GM12878 (cell line): Measurements from ENCODE around the gene TMEM176B. TPM values are rescaled to one million over a fixed set of nuclear protein-coding genes. Genes with fewer than 3 reads are reported as not detected.

Experiments used
- ATAC-seq: fragments of 200-7000 bp; cut with Tn5 transposase; 3 replicates; pipeline ENCODE4 v1.9.1; 2020; ENCODE audit warnings: mild to moderate bottlenecking, moderate library complexity
- BruUV-seq: library from RNA; stranded (reverse); fragments of 400-500 nt; replicated peaks from 2 replicates; lab custom pipeline; 2021; lab: Mats Ljungman, UMichigan
- CTCF ChIA-PET: fragments of 300-600 bp; sonication (Branson Sonifier 250); formaldehyde crosslinking; extraction: SDS; loops from one replicate; lab custom pipeline; 2021; ENCODE audit warnings: inconsistent platforms; lab: Yijun Ruan, JAX
- POLR2A ChIA-PET: fragments of 350-600 bp; formaldehyde crosslinking; extraction: SDS; loops from one replicate; lab custom pipeline; 2021; ENCODE audit warnings: inconsistent platforms; lab: Charles Lee
- RAD21 ChIA-PET: fragments of 300-600 bp; sonication (Branson Sonifier 250); formaldehyde crosslinking; loops from one replicate; lab custom pipeline; 2023; ENCODE audit warnings: antibody characterized with exemption; ENCODE audit not compliant: unreplicated experiment; lab: Charles Lee
- SMC1A ChIA-PET: fragments of 300-600 bp; sonication (Branson Sonifier 250); formaldehyde crosslinking; loops from one replicate; lab custom pipeline; 2023; ENCODE audit not compliant: unreplicated experiment, uncharacterized antibody; lab: Charles Lee
- DNase-seq: peaks from one replicate; pipeline ENCODE4 v3.0.0-alpha.2; 2011; ENCODE audit warnings: low read depth, low spot score
- FAIRE-seq: peaks from 3 replicates; lab custom pipeline; 2011; peaks lifted over from hg19 to GRCh38; lab: Jason Lieb, UNC
- H2AFZ ChIP-seq: 2 replicates; pipeline ENCODE4 v1.6.0; 2011; ENCODE audit warnings: low read depth, low read length, control low read depth; ENCODE audit not compliant: control insufficient read depth
- H3K27ac ChIP-seq: 2 replicates; pipeline ENCODE4 v1.5.1; 2011; ENCODE audit warnings: control low read depth; ENCODE audit not compliant: control insufficient read depth, insufficient read depth
- H3K27me3 ChIP-seq, 2 experiments: replicated peaks in 1 of 2; 2 replicates each; pipeline versions ENCODE4 v1.6.0 to v1.6.1; 2011; ENCODE audit warnings: low read length in 1 of 2; ENCODE audit not compliant: control insufficient read depth in 2 of 2, insufficient read depth in 2 of 2
- H3K36me3 ChIP-seq, 2 experiments: 2 replicates each; pipeline ENCODE4 v1.5.1; 2011; ENCODE audit warnings: low read length in 1 of 2; ENCODE audit not compliant: control insufficient read depth in 2 of 2, insufficient read depth in 2 of 2
- H3K4me1 ChIP-seq: 2 replicates; pipeline ENCODE4 v1.6.1; 2011; ENCODE audit warnings: mild to moderate bottlenecking, low read length, moderate library complexity, mixed read lengths; ENCODE audit not compliant: control insufficient read depth, insufficient read depth
- H3K4me2 ChIP-seq: 2 replicates; pipeline ENCODE4 v1.6.0; 2011; ENCODE audit warnings: control low read depth; ENCODE audit not compliant: control insufficient read depth, insufficient read depth
- H3K4me3 ChIP-seq: fragments of 200-600 bp; sonication (generic); 2 replicates; pipeline ENCODE4 v1.5.1; 2016
- H3K79me2 ChIP-seq: 2 replicates; pipeline ENCODE4 v1.6.0; 2011; ENCODE audit warnings: low read length; ENCODE audit not compliant: control insufficient read depth, insufficient read depth
- H3K9ac ChIP-seq: 2 replicates; pipeline ENCODE4 v1.8.0; 2011; ENCODE audit warnings: low read length, control low read depth, mixed read lengths; ENCODE audit not compliant: control insufficient read depth, insufficient read depth
- H3K9me3 ChIP-seq: replicated peaks from 3 replicates; pipeline ENCODE4 v1.5.1; 2011; ENCODE audit warnings: mild to moderate bottlenecking, low read length; ENCODE audit not compliant: control insufficient read depth, insufficient read depth
- H4K20me1 ChIP-seq: 2 replicates; pipeline ENCODE4 v1.6.0; 2011; ENCODE audit not compliant: control insufficient read depth, insufficient read depth
- FOS ChIP-seq: IDR thresholded peaks from 3 replicates; pipeline ENCODE4 v1.6.1; 2011; ENCODE audit warnings: borderline replicate concordance; ENCODE audit not compliant: insufficient read length; ENCODE audit errors: extremely low read depth
- KAT2A ChIP-seq: conservative IDR thresholded peaks from 2 replicates; pipeline ENCODE4 v1.6.1; 2011; ENCODE audit warnings: low read depth, low read length; ENCODE audit not compliant: control insufficient read depth
- MYB ChIP-seq: fragments of 150-350 bp; IDR thresholded peaks from 2 replicates; pipeline ENCODE4 v1.6.1; 2014; ENCODE audit warnings: mild to moderate bottlenecking, low read depth, low read length, borderline replicate concordance
- NFYA ChIP-seq: IDR thresholded peaks from 2 replicates; pipeline ENCODE4 v1.6.1; 2011; ENCODE audit warnings: low read depth, mild to moderate bottlenecking, low read length, improper control_type of control experiment, borderline replicate concordance
- NFYB ChIP-seq: IDR thresholded peaks from 2 replicates; pipeline ENCODE4 v1.6.1; 2011; ENCODE audit warnings: low read depth, mild to moderate bottlenecking, low read length, improper control_type of control experiment, moderate library complexity; ENCODE audit not compliant: insufficient read depth
- STAT3 ChIP-seq: IDR thresholded peaks from 2 replicates; pipeline ENCODE4 v1.6.1; 2011; ENCODE audit warnings: low read depth, low read length, improper control_type of control experiment
- SUPT20H ChIP-seq: IDR thresholded peaks from 2 replicates; pipeline ENCODE4 v1.6.1; 2011; ENCODE audit warnings: low read depth, mild to moderate bottlenecking, low read length, moderate library complexity, borderline replicate concordance; ENCODE audit not compliant: control insufficient read depth
- TCF3 ChIP-seq: IDR thresholded peaks from 2 replicates; pipeline ENCODE4 v1.6.1; 2012; ENCODE audit warnings: low read depth, mild to moderate bottlenecking, low read length, borderline replicate concordance; ENCODE audit not compliant: insufficient read depth
- YBX1 ChIP-seq: fragments of 450-650 bp; IDR thresholded peaks from 2 replicates; pipeline ENCODE4 v1.6.1; 2016; ENCODE audit warnings: antibody characterized with exemption
- ZNF217 ChIP-seq: fragments of 450-650 bp; IDR thresholded peaks from 2 replicates; pipeline ENCODE4 v1.6.1; 2017; ENCODE audit warnings: antibody characterized with exemption, mild to moderate bottlenecking
- WGBS: methylation state at CpG from one replicate; pipeline ENCODE4 v1.1.6; 2016; ENCODE audit warnings: low lambda C conversion rate; ENCODE audit not compliant: insufficient replicate concordance, insufficient coverage; ENCODE audit errors: missing lambda C conversion rate; 5-methylcytosine and 5-hydroxymethylcytosine counted together
- in situ Hi-C: fragments of 300-500 bp; cut with MboI; formaldehyde crosslinking; loops from 9 replicates; pipeline ENCODE4 v1.14.3; 2018; ENCODE audit warnings: mixed read lengths
- intact Hi-C: fragments of 100-400 bp; cut with micrococcal nuclease; formaldehyde crosslinking; loops from one replicate; pipeline ENCODE4 v1.14.2; 2022; ENCODE audit not compliant: unreplicated experiment
- polyA plus RNA-seq, 11 experiments: library from polyadenylated mRNA; depleted of rRNA in 4 of 11; unstranded in 6 of 11; stranded (reverse) in 5 of 11; fragments of >200 nt; fragmentation: Nextera tagmentation in 4 of 11; fragmentation: Illumina TruSeq in 1 of 11; extraction: Ambion mirVana in 4 of 11; extraction: Trizol in 1 of 11; gene quantifications; 1 replicate in 1 of 11; 2 replicates in 10 of 11; pipeline versions ENCODE4 v1.2.1 to v1.2.3, GENCODE V29; 2011 to 2016; ENCODE audit warnings: inconsistent platforms in 2 of 11, missing spikeins in 2 of 11, low read depth in 1 of 11
- total RNA-seq, 4 experiments: library from RNA; depleted of rRNA in 3 of 4; stranded (reverse); fragments of >200 nt in 3 of 4; fragmentation: Illumina TruSeq in 1 of 4; extraction: Trizol in 1 of 4; gene quantifications; 2 replicates each; pipeline versions ENCODE4 v1.2.1 to v1.2.3, GENCODE V29; 2013 to 2021
- TF ChIP-seq, protein P1 (sequence below): fragments of 450-650 bp; IDR thresholded peaks from 2 replicates; pipeline ENCODE4 v1.6.1; 2017; ENCODE audit warnings: mild to moderate bottlenecking, moderate library complexity
- TF ChIP-seq, protein P2 (sequence below): IDR thresholded peaks from 2 replicates; pipeline ENCODE4 v1.6.1; 2011; ENCODE audit warnings: mild to moderate bottlenecking, low read depth, low read length, moderate library complexity; ENCODE audit not compliant: insufficient replicate concordance
- TF ChIP-seq, protein P3 (sequence below): fragments of 450-650 bp; IDR thresholded peaks from 2 replicates; pipeline ENCODE4 v1.6.1; 2018; ENCODE audit warnings: mild to moderate bottlenecking, low read depth, moderate library complexity; ENCODE audit not compliant: partially characterized antibody
- TF ChIP-seq, protein P4 (sequence below): fragments of 450-650 bp; IDR thresholded peaks from 2 replicates; pipeline ENCODE4 v1.6.1; 2014; ENCODE audit warnings: mild to moderate bottlenecking

The TMEM176B gene
- total and polyA plus RNA-seq, 10 of the 15 experiments (the other 5 are each of a cell fraction or from before 2014, with no cell fraction given) = 0.05 to 0.40 (median 0.20) TPM; not detected in 4

DNA sequence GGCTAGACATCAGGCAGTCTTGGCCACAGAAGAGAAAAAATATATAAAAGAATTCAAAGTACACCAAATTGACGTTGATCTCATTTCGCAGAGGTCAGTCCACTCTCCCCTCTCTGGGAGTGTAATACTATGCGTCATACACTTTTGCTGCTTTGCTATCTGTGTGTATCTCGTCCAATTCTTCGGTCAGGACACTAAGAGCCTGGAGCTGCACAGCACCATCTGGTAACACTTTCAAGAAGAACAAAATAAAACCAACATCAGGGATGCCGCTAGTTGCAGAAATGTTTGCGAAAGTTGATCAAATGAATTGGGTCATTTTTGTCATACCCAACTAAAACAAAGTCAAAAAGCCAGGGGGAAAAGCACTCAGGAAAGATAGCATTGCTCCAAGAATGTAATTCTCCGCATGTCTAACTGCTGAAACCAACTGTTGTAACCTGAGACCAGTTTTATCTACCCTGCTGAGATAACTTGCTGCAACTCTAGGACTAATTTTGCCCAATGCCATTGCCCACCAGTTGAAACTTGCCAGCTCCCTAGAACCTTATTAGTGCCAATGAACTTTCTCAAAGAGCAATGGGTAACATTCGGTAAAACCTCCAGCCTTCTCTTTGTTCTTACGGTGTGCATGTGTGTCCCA lies 23.4 kb upstream of the TMEM176B start:
- H3K9ac ChIP-seq = no peak overlapping the region
- ChIA-PET SMC1A (interaction anchor here (0.7 to 1.1 kb wide), 2 partner anchors 8 to 10 kb away, joined by 3 read pairs; no protein-coding TSS in a partner anchor), POLR2A (no interaction called here), CTCF (interaction anchor here (0.7 to 1.1 kb wide), 2 partner anchors 19 to 75 kb away, joined by 3 read pairs; no protein-coding TSS in a partner anchor), RAD21 (no interaction called here)
- intact Hi-C loops (no loop called here), in situ Hi-C loops (no loop called here)
- BruUV-seq = no TSS peak
- H3K36me3 ChIP-seq = no peaks in the 10 kb centered on the region
- H3K4me2 ChIP-seq = no peak overlapping the region
- no peak overlapping the region for H3K4me3 ChIP-seq
- no peaks in the 10 kb centered on the region for H3K79me2 ChIP-seq
- no peaks in the 10 kb centered on the region for H4K20me1 ChIP-seq
- H3K27ac ChIP-seq = no peak overlapping the region
- peaks cover 0 to 2% of the 10 kb centered on the region in 2 experiments; a peak in 2 of 4 replicates for H3K27me3 ChIP-seq
- no peak for DNase-seq
- no peak for FAIRE-seq
- H3K4me1 ChIP-seq = no peaks in the 10 kb centered on the region
- 52% methylated on average over 10 of the region's 10 CpGs for WGBS
- ATAC-seq = no peak
- no peaks in the 10 kb centered on the region; the same call in 2 of the 3 replicates for H3K9me3 ChIP-seq
- H2AFZ ChIP-seq = no peak overlapping the region
- TF ChIP-seq MYB (no peak), SUPT20H (no peak), YBX1 (no peak), KAT2A (no peak), NFYB (no peak), ZNF217 (no peak), TCF3 (no peak), STAT3 (no peak), NFYA (no peak), FOS (no peak)
- TF ChIP-seq, protein P1, sequence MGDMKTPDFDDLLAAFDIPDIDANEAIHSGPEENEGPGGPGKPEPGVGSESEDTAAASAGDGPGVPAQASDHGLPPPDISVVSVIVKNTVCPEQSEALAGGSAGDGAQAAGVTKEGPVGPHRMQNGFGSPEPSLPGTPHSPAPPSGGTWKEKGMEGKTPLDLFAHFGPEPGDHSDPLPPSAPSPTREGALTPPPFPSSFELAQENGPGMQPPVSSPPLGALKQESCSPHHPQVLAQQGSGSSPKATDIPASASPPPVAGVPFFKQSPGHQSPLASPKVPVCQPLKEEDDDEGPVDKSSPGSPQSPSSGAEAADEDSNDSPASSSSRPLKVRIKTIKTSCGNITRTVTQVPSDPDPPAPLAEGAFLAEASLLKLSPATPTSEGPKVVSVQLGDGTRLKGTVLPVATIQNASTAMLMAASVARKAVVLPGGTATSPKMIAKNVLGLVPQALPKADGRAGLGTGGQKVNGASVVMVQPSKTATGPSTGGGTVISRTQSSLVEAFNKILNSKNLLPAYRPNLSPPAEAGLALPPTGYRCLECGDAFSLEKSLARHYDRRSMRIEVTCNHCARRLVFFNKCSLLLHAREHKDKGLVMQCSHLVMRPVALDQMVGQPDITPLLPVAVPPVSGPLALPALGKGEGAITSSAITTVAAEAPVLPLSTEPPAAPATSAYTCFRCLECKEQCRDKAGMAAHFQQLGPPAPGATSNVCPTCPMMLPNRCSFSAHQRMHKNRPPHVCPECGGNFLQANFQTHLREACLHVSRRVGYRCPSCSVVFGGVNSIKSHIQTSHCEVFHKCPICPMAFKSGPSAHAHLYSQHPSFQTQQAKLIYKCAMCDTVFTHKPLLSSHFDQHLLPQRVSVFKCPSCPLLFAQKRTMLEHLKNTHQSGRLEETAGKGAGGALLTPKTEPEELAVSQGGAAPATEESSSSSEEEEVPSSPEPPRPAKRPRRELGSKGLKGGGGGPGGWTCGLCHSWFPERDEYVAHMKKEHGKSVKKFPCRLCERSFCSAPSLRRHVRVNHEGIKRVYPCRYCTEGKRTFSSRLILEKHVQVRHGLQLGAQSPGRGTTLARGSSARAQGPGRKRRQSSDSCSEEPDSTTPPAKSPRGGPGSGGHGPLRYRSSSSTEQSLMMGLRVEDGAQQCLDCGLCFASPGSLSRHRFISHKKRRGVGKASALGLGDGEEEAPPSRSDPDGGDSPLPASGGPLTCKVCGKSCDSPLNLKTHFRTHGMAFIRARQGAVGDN = no peak
- TF ChIP-seq, protein P2, sequence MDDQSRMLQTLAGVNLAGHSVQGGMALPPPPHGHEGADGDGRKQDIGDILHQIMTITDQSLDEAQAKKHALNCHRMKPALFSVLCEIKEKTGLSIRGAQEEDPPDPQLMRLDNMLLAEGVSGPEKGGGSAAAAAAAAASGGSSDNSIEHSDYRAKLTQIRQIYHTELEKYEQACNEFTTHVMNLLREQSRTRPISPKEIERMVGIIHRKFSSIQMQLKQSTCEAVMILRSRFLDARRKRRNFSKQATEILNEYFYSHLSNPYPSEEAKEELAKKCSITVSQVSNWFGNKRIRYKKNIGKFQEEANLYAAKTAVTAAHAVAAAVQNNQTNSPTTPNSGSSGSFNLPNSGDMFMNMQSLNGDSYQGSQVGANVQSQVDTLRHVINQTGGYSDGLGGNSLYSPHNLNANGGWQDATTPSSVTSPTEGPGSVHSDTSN = no peak
- TF ChIP-seq, protein P3, sequence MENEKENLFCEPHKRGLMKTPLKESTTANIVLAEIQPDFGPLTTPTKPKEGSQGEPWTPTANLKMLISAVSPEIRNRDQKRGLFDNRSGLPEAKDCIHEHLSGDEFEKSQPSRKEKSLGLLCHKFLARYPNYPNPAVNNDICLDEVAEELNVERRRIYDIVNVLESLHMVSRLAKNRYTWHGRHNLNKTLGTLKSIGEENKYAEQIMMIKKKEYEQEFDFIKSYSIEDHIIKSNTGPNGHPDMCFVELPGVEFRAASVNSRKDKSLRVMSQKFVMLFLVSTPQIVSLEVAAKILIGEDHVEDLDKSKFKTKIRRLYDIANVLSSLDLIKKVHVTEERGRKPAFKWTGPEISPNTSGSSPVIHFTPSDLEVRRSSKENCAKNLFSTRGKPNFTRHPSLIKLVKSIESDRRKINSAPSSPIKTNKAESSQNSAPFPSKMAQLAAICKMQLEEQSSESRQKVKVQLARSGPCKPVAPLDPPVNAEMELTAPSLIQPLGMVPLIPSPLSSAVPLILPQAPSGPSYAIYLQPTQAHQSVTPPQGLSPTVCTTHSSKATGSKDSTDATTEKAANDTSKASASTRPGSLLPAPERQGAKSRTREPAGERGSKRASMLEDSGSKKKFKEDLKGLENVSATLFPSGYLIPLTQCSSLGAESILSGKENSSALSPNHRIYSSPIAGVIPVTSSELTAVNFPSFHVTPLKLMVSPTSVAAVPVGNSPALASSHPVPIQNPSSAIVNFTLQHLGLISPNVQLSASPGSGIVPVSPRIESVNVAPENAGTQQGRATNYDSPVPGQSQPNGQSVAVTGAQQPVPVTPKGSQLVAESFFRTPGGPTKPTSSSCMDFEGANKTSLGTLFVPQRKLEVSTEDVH = no peak
- TF ChIP-seq, protein P4, sequence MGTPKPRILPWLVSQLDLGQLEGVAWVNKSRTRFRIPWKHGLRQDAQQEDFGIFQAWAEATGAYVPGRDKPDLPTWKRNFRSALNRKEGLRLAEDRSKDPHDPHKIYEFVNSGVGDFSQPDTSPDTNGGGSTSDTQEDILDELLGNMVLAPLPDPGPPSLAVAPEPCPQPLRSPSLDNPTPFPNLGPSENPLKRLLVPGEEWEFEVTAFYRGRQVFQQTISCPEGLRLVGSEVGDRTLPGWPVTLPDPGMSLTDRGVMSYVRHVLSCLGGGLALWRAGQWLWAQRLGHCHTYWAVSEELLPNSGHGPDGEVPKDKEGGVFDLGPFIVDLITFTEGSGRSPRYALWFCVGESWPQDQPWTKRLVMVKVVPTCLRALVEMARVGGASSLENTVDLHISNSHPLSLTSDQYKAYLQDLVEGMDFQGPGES = no peak
